ENCODE data around the gene NCKAP5.

Gene NCKAP5

DNA sequence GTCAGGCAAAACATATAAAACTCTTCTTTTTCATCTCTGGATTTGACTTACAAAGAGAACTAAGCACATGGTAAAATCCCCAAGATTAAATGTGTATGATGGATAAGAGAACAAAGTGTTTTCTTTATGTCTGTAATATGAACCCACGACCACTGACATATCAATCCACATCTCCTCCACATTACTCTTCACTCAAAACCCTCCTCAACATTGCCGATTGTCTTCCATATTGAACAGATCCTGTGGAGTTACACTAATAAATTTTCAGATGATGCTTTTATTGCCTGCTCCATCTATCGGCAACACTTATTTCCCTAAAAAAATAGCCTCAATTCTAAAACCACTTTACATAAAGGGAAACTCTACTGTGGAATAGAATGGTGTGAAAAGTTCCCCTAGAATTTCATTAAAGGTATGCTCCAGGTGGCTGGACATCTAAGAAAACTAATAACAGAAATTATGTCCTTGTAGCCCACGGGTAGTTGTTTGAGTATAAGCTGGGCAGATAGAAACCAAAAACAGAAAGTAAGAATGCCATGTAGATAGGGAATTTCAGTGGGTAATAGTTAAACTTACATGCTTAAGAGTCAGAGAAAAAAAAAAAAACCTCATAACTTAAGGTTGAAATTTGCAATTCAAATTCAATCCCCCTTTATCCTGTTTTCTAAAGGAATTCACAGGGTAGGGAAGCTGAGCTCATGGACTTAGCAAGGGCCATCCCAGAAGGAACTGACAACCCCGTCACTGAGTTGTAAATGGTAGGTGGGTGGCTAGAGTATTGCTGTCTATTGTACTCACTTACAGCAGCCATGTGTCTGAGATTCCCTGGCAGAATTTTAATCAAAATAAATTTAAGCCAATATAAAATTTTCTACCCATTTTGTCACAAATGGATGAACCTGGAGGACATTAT is 592.8 kb downstream of the NCKAP5 start:
- TF ChIP-seq TCF12 (IDR thresholded peaks at IDR 0.05; ENCODE audit: low read depth): no peak
- TF ChIP-seq TAF1 (IDR thresholded peaks at IDR 0.05; ENCODE audit: low read depth): no peak
- no peak for TF ChIP-seq ZBTB7A (IDR thresholded peaks at IDR 0.05; ENCODE audit: low read depth)
- TF ChIP-seq, protein P1, sequence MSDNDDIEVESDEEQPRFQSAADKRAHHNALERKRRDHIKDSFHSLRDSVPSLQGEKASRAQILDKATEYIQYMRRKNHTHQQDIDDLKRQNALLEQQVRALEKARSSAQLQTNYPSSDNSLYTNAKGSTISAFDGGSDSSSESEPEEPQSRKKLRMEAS (IDR thresholded peaks at IDR 0.05): no peak
- TF ChIP-seq YY1 (IDR thresholded peaks at IDR 0.05; ENCODE audit: low read depth): no peak
- no peak for TF ChIP-seq NFIC (IDR thresholded peaks at IDR 0.05)
- no peak for TF ChIP-seq CREB1 (IDR thresholded peaks at IDR 0.05; ENCODE audit: low read depth)
- TF ChIP-seq FOXM1 (IDR thresholded peaks at IDR 0.05; ENCODE audit: borderline replicate concordance, low read depth): no peak
- TF ChIP-seq CEBPB (IDR thresholded peaks at IDR 0.05): no peak
- no peak for TF ChIP-seq REST (IDR thresholded peaks at IDR 0.05; ENCODE audit: low read depth)
- no peak for TF ChIP-seq USF1 (IDR thresholded peaks at IDR 0.05)
- no peak for TF ChIP-seq EP300 (IDR thresholded peaks at IDR 0.05; ENCODE audit: borderline replicate concordance)
- TF ChIP-seq RAD21 (IDR thresholded peaks at IDR 0.05; ENCODE audit: low read depth): no peak
- no peak for TF ChIP-seq EGR1 (IDR thresholded peaks at IDR 0.05)
- no peak for TF ChIP-seq TEAD4 (IDR thresholded peaks at IDR 0.05)

DNA sequence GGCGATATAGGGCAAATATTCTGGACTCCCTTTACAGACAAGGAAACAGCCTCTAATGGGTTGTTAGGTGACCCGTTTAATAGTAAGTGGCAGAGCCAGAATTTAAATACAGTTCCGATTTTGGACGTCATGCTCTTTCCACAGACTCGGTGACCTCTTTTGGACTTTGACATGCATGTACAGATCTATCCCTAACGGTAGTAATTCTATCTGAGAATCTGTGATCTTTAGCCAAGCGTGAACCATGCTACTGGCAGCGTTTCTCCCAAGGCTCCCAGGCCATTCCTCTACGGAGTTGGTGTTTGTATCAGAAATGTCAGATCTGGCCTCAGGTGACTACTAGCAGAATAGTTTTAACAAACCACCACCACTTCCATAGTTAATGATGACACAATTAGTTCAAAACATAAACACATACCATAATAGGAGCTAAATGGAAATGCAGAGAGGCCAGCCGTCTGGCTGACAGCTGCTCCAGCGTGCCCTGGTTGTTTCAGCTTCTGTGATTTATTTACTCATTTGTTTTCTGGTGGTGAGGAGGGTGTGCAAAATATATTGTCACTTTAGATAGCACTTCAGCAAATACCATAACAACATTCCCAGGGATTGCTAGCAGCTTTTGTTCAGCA is 593.7 kb downstream of the NCKAP5 start:
- TF ChIP-seq YY1 (IDR thresholded peaks at IDR 0.05; ENCODE audit: low read depth) (no peak), USF1 (IDR thresholded peaks at IDR 0.05) (no peak), ZBTB7A (IDR thresholded peaks at IDR 0.05; ENCODE audit: low read depth) (no peak), FOXM1 (IDR thresholded peaks at IDR 0.05; ENCODE audit: borderline replicate concordance, low read depth) (no peak), TCF12 (IDR thresholded peaks at IDR 0.05; ENCODE audit: low read depth) (no peak), TAF1 (IDR thresholded peaks at IDR 0.05; ENCODE audit: low read depth) (no peak), EGR1 (IDR thresholded peaks at IDR 0.05) (no peak), EP300 (IDR thresholded peaks at IDR 0.05; ENCODE audit: borderline replicate concordance) (no peak), CREB1 (IDR thresholded peaks at IDR 0.05; ENCODE audit: low read depth) (no peak), CEBPB (IDR thresholded peaks at IDR 0.05) (no peak), RAD21 (IDR thresholded peaks at IDR 0.05; ENCODE audit: low read depth) (no peak), NFIC (IDR thresholded peaks at IDR 0.05) (no peak), TEAD4 (IDR thresholded peaks at IDR 0.05) (no peak)

GRCh38 chr2:132971310-132972061 is 596.8 kb downstream of the NCKAP5 start:
- TF ChIP-seq CEBPB (IDR thresholded peaks at IDR 0.05) (no peak), CREB1 (IDR thresholded peaks at IDR 0.05; ENCODE audit: low read depth) (no peak), ZBTB7A (IDR thresholded peaks at IDR 0.05; ENCODE audit: low read depth) (no peak), EGR1 (IDR thresholded peaks at IDR 0.05) (no peak), USF1 (IDR thresholded peaks at IDR 0.05) (no peak), EP300 (IDR thresholded peaks at IDR 0.05; ENCODE audit: borderline replicate concordance) (no peak), FOXM1 (IDR thresholded peaks at IDR 0.05; ENCODE audit: borderline replicate concordance, low read depth) (no peak), NFIC (IDR thresholded peaks at IDR 0.05) (no peak), RAD21 (IDR thresholded peaks at IDR 0.05; ENCODE audit: low read depth) (no peak), TAF1 (IDR thresholded peaks at IDR 0.05; ENCODE audit: low read depth) (no peak), REST (IDR thresholded peaks at IDR 0.05; ENCODE audit: low read depth) (no peak), TEAD4 (IDR thresholded peaks at IDR 0.05) (no peak), YY1 (IDR thresholded peaks at IDR 0.05; ENCODE audit: low read depth) (no peak)
- TF ChIP-seq, protein P1 (IDR thresholded peaks at IDR 0.05): no peak
